A673 (cell line): ENCODE data around the gene DUSP15. TPM values are rescaled to one million over a fixed set of nuclear protein-coding genes. Genes with fewer than 3 reads are reported as not detected.

Experiments
- BruUV-seq: library from RNA; stranded (reverse); fragments of 400-500 nt; replicated peaks from 2 replicates; lab custom pipeline; 2021; lab: Mats Ljungman, UMichigan
- CTCF ChIA-PET: fragments of 300-600 bp; sonication (Branson Sonifier 250); formaldehyde crosslinking; loops from one replicate; lab custom pipeline; 2022; ENCODE audit warnings: antibody characterized with exemption; lab: Charles Lee
- POLR2A ChIA-PET: fragments of 300-600 bp; sonication (Branson Sonifier 250); formaldehyde crosslinking; loops from one replicate; lab custom pipeline; 2022; ENCODE audit warnings: antibody characterized with exemption; ENCODE audit not compliant: low non-redundant PET; lab: Charles Lee
- DNase-seq: peaks from one replicate; pipeline ENCODE4 v3.0.0-alpha.2; 2015; ENCODE audit warnings: low spot score
- H3K27ac ChIP-seq: fragments of 200-600 bp; sonication (generic); 2 replicates; pipeline ENCODE4 v1.5.1; 2016; ENCODE audit warnings: mixed run types, low read depth, mild to moderate bottlenecking, mixed read lengths, antibody characterized with exemption, low read length; ENCODE audit not compliant: poor library complexity, severe bottlenecking
- H3K27me3 ChIP-seq: fragments of 200-600 bp; sonication (generic); replicated peaks from 2 replicates; pipeline ENCODE4 v1.6.1; 2017; ENCODE audit warnings: mixed run types, low read depth, mild to moderate bottlenecking, mixed read lengths, antibody characterized with exemption, low read length; ENCODE audit not compliant: insufficient read depth, poor library complexity
- H3K36me3 ChIP-seq: fragments of 200-600 bp; sonication (generic); 2 replicates; pipeline ENCODE4 v1.6.1; 2016; ENCODE audit warnings: mixed run types, mild to moderate bottlenecking, mixed read lengths, antibody characterized with exemption, low read length; ENCODE audit not compliant: insufficient read depth, poor library complexity, severe bottlenecking
- H3K4me1 ChIP-seq: fragments of 200-600 bp; sonication (generic); 2 replicates; pipeline ENCODE4 v1.6.1; 2017; ENCODE audit warnings: mixed run types, mild to moderate bottlenecking, mixed read lengths, antibody characterized with exemption, low read length; ENCODE audit not compliant: insufficient read depth, poor library complexity, severe bottlenecking
- H3K4me3 ChIP-seq: fragments of 200-600 bp; sonication (generic); 2 replicates; pipeline ENCODE4 v1.5.1; 2016; ENCODE audit warnings: low read depth, mixed run types, mild to moderate bottlenecking, mixed read lengths, low read length; ENCODE audit not compliant: poor library complexity, severe bottlenecking
- H3K9me3 ChIP-seq: fragments of 200-600 bp; sonication (generic); 2 replicates; pipeline ENCODE4 v1.6.1; 2016; ENCODE audit warnings: mixed run types, low read depth, mild to moderate bottlenecking, mixed read lengths, antibody characterized with exemption, low read length; ENCODE audit not compliant: poor library complexity, severe bottlenecking
- EZH2 ChIP-seq: fragments of 200-600 bp; sonication (generic); IDR thresholded peaks from 2 replicates; pipeline ENCODE4 v1.6.1; 2017; ENCODE audit warnings: borderline replicate concordance, low read depth, mild to moderate bottlenecking, mixed read lengths, antibody characterized with exemption, low read length; ENCODE audit not compliant: poor library complexity, severe bottlenecking
- intact Hi-C: fragments of 100-400 bp; cut with micrococcal nuclease; formaldehyde crosslinking; loops from one replicate; pipeline ENCODE4 v1.10.0; 2022; ENCODE audit not compliant: unreplicated experiment
- total RNA-seq: library from RNA; stranded (reverse); gene quantifications from 2 replicates; pipeline ENCODE4 v1.2.3, GENCODE V29; 2021
- TF ChIP-seq, protein P1 (sequence below): fragments of 300-800, 200-600 bp; sonication (generic); conservative IDR thresholded peaks from 2 replicates; pipeline ENCODE4 v1.5.1; 2017; ENCODE audit warnings: low read depth, mild to moderate bottlenecking, antibody characterized with exemption, low read length, moderate library complexity, mixed read lengths

DUSP15 gene
- total RNA-seq, 1 experiment from 2014 or later: not detected

DNA sequence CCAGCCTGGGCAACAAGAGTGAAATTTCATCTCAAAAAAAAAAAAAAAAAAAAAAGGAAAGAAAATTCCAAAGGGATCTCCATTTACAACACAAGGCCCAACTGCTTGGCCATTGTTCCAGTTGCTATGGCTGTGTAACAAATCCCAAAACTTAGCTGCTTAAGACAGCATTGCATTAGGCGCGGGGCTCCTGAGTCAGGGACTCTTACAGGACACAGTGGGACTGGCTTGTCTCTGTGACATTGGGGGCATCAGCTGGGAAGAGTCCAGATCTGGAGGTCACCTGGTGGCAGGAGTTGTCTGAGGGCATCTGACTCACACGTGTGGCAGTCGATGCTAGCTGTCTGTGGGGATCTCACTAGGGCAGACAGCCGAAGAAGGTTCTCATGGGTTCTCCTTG is 35.7 kb upstream of the DUSP15 start:
- BruUV-seq: no TSS peak
- H3K27me3 ChIP-seq: no peaks in the 10 kb centered on the region
- CTCF ChIA-PET: no interaction called here
- TF ChIP-seq, protein P1, sequence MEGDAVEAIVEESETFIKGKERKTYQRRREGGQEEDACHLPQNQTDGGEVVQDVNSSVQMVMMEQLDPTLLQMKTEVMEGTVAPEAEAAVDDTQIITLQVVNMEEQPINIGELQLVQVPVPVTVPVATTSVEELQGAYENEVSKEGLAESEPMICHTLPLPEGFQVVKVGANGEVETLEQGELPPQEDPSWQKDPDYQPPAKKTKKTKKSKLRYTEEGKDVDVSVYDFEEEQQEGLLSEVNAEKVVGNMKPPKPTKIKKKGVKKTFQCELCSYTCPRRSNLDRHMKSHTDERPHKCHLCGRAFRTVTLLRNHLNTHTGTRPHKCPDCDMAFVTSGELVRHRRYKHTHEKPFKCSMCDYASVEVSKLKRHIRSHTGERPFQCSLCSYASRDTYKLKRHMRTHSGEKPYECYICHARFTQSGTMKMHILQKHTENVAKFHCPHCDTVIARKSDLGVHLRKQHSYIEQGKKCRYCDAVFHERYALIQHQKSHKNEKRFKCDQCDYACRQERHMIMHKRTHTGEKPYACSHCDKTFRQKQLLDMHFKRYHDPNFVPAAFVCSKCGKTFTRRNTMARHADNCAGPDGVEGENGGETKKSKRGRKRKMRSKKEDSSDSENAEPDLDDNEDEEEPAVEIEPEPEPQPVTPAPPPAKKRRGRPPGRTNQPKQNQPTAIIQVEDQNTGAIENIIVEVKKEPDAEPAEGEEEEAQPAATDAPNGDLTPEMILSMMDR: no peak
- TF ChIP-seq EZH2: no peak
- H3K27ac ChIP-seq: no peak overlapping the region
- no peaks in the 10 kb centered on the region for H3K9me3 ChIP-seq
- DNase-seq: no peak
- H3K4me3 ChIP-seq: no peak overlapping the region
- intact Hi-C loops: no loop called here
- H3K36me3 ChIP-seq: no peaks in the 10 kb centered on the region
- POLR2A ChIA-PET: no interaction called here
- no peaks in the 10 kb centered on the region for H3K4me1 ChIP-seq

DNA sequence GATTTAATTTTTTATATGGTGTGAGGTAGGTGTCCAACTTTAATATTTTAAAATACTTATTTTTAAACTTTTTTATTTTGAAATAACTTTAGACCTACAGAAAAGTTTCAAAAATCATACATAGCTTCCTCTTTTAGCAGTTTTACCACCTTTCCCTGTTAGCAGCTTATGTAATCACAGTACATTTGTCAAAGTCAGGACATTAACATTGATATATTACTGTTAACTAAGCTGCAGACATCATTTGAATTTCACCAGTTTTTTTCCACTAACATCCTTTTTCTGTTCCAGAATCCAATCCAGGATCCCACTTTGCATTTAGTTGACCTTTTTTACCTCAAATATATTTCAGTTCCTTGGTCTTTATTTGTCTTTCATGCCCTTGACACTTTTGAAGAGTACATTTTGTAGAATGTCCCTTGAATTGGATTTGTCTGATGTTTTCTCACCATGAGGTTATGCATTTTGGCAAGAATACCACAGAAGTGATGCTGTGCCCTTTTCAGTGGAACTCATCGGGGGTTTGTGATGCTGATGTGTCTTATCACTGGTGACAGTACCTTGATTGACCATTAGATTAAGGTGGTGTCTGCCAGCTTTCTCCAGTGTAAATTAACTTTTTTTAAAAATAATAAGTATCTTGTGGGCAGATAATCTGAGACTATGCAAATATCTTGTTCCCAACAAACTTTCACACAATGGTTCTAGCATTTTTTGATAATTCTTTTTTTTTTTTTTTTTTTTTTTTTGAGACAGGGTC is 33.5 kb upstream of the DUSP15 start:
- intact Hi-C loops: no loop called here
- no peaks in the 10 kb centered on the region for H3K9me3 ChIP-seq
- DNase-seq: no peak
- no peak overlapping the region for H3K4me3 ChIP-seq
- H3K4me1 ChIP-seq: no peaks in the 10 kb centered on the region
- TF ChIP-seq, protein P1: no peak
- no peak for TF ChIP-seq EZH2
- H3K36me3 ChIP-seq: no peaks in the 10 kb centered on the region
- no TSS peak for BruUV-seq
- no peaks in the 10 kb centered on the region for H3K27me3 ChIP-seq
- CTCF ChIA-PET: no interaction called here
- POLR2A ChIA-PET: no interaction called here
- no peak overlapping the region for H3K27ac ChIP-seq

DNA sequence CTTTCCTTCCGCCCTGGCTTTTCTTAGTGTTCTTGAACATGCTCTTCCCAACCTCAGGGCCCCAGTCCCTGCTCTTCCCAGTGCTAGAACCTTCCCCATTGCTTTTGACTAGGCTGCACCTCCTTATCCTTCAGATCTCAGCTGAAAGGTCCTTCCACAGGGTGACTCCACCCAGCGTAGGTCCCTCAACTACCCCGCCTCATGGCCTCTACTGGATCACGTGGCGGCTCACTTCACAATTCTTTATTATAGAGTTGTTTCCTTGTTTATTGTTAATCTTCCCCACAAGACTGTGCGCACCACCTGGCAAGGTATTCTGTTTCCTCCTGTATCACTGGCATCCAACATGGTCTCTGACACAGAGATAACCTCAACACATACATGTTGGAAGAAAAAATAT is 31.3 kb upstream of the DUSP15 start:
- BruUV-seq: no TSS peak
- TF ChIP-seq, protein P1: no peak
- no peak for TF ChIP-seq EZH2
- DNase-seq: no peak
- Histone ChIP-seq H3K27me3 (no peaks in the 10 kb centered on the region), H3K4me3 (no peak overlapping the region), H3K36me3 (no peaks in the 10 kb centered on the region), H3K9me3 (no peaks in the 10 kb centered on the region), H3K4me1 (no peaks in the 10 kb centered on the region), H3K27ac (no peak overlapping the region)
- ChIA-PET POLR2A (no interaction called here), CTCF (no interaction called here)
- intact Hi-C loops: no loop called here
